ENCODE data around the gene TAL2. TPM values are rescaled to one million over a fixed set of nuclear protein-coding genes. Genes with fewer than 3 reads are reported as not detected.

TAL2 gene
- total and polyA plus RNA-seq, 2 donors (not counting 1 experiment from before 2014, with no cell fraction given), result 0.37 to 7.0 TPM

DNA sequence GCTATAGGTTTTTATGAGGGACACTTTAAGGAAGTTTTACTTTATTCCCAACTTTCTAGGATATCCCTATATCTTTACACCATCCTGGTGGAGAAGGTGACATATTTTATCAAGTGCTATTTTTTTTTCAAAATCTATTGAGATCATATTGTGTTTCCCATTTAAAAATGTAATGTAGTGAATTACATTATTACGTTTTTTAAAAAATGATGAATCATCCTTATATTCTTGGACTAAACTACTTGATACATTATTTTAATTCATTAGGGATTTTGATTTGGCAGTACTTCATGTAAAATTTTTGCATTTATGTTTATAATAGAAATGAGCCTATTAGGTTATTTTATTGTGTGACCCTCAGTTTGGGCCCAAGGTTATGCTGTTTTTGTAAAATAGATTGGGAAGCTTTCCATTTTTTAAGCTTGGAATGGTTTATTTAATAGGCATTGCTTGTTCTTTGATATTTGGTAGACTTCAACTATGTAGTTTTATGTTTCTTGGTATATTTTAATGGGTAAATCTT, 36.2 kb downstream of the TAL2 start:
- peaks cover 61% of the 10 kb centered on the region for H3K79me2 ChIP-seq (ENCODE audit: control insufficient read depth, insufficient read depth, low read length)
- H2AFZ ChIP-seq (ENCODE audit: insufficient read depth, low read depth, low read length, poor library complexity, severe bottlenecking), result no peak overlapping the region
- no peak overlapping the region for H3K4me2 ChIP-seq (replicated peaks; ENCODE audit: low read depth, low read length, poor library complexity, severe bottlenecking)
- peaks cover 0 to 3% (median 0%) of the 10 kb centered on the region in 3 donors for H3K9me3 ChIP-seq (ENCODE audit: control extremely low read depth in 1 of 3, control insufficient read depth in 2 of 3, insufficient read depth in 1 of 3, low read length in 2 of 3)
- POLR2A ChIA-PET, result no interaction called here
- WGBS (ENCODE audit: insufficient coverage), result no CpG with 5 or more reads among the region's 1 CpG
- H3K27me3 Mint-ChIP-seq, result peaks cover 5% of the 10 kb centered on the region
- intact Hi-C loops (cut with micrococcal nuclease), result loop anchor here (10.0 kb wide), 1 partner anchor 774 kb away; the partner anchor contains the start of gene ABCA1
- H4K20me1 ChIP-seq (ENCODE audit: control insufficient read depth, insufficient read depth, low read length, poor library complexity, severe bottlenecking), result peaks cover 13% of the 10 kb centered on the region
- peaks cover 33% of the 10 kb centered on the region for H3K4me1 Mint-ChIP-seq
- H3K4me3 Mint-ChIP-seq, result no peak overlapping the region
- H3K27me3 ChIP-seq (replicated peaks in 1 of 4; ENCODE audit: control extremely low read depth in 1 of 4, control insufficient read depth in 3 of 4, insufficient read depth in 4 of 4, low read length in 3 of 4), result no peaks in the 10 kb centered on the region
- no peaks in the 10 kb centered on the region for H3K9me3 Mint-ChIP-seq (ENCODE audit: insufficient read depth)
- no peak overlapping the region for H3K4me3 ChIP-seq (ENCODE audit: control extremely low read depth in 1 of 5, extremely low read depth in 1 of 5, insufficient read depth in 1 of 5, low read depth in 2 of 5, low read length in 4 of 5)
- DNase-seq (no peak), ATAC-seq (ENCODE audit: low read depth) (no peak)
- TF ChIP-seq EZH2 (IDR thresholded peaks at IDR 0.05; ENCODE audit: borderline replicate concordance, insufficient read depth, low read depth, low read length, poor library complexity, severe bottlenecking), result no peak
- TF ChIP-seq, protein P1, sequence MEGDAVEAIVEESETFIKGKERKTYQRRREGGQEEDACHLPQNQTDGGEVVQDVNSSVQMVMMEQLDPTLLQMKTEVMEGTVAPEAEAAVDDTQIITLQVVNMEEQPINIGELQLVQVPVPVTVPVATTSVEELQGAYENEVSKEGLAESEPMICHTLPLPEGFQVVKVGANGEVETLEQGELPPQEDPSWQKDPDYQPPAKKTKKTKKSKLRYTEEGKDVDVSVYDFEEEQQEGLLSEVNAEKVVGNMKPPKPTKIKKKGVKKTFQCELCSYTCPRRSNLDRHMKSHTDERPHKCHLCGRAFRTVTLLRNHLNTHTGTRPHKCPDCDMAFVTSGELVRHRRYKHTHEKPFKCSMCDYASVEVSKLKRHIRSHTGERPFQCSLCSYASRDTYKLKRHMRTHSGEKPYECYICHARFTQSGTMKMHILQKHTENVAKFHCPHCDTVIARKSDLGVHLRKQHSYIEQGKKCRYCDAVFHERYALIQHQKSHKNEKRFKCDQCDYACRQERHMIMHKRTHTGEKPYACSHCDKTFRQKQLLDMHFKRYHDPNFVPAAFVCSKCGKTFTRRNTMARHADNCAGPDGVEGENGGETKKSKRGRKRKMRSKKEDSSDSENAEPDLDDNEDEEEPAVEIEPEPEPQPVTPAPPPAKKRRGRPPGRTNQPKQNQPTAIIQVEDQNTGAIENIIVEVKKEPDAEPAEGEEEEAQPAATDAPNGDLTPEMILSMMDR (IDR thresholded peaks at IDR 0.05), result no peak
- H3K27ac ChIP-seq (ENCODE audit: low read length in 2 of 2), result no peak overlapping the region
- H3K27ac Mint-ChIP-seq, result no peak overlapping the region
- CTCF ChIA-PET, result interaction anchor here (0.7 kb wide), 1 partner anchor 89 kb away, joined by 3 read pairs; no protein-coding TSS in a partner anchor
- H3K4me1 ChIP-seq (ENCODE audit: control insufficient read depth in 2 of 2, insufficient read depth in 2 of 2, low read length in 2 of 2), result peaks cover 20 to 22% of the 10 kb centered on the region in 2 donors
- H3K9ac ChIP-seq (ENCODE audit: low read length), result no peak overlapping the region
- no peaks in the 10 kb centered on the region for H3K36me3 ChIP-seq (replicated peaks in 1 of 2; ENCODE audit: control extremely low read depth in 1 of 2, control insufficient read depth in 1 of 2, extremely low read depth in 1 of 2, insufficient read depth in 2 of 2, low read length in 1 of 2)

- Histone ChIP-seq H3K4me3 (ENCODE audit: control extremely low read depth in 1 of 5, extremely low read depth in 1 of 5, insufficient read depth in 1 of 5, low read depth in 2 of 5, low read length in 4 of 5) (no peak overlapping the region), H3K9ac (ENCODE audit: low read length) (no peak overlapping the region), H3K9me3 (ENCODE audit: control extremely low read depth in 1 of 3, control insufficient read depth in 2 of 3, insufficient read depth in 1 of 3, low read length in 2 of 3) (peaks cover 0 to 3% (median 0%) of the 10 kb centered on the region in 3 donors), H3K27me3 (replicated peaks in 1 of 4; ENCODE audit: control extremely low read depth in 1 of 4, control insufficient read depth in 3 of 4, insufficient read depth in 4 of 4, low read length in 3 of 4) (no peaks in the 10 kb centered on the region), H2AFZ (ENCODE audit: insufficient read depth, low read depth, low read length, poor library complexity, severe bottlenecking) (no peak overlapping the region), H3K4me1 (ENCODE audit: control insufficient read depth in 2 of 2, insufficient read depth in 2 of 2, low read length in 2 of 2) (peaks cover 9 to 12% of the 10 kb centered on the region in 2 donors), H4K20me1 (ENCODE audit: control insufficient read depth, insufficient read depth, low read length, poor library complexity, severe bottlenecking) (peaks cover 13% of the 10 kb centered on the region), H3K4me2 (replicated peaks; ENCODE audit: low read depth, low read length, poor library complexity, severe bottlenecking) (peak overlapping the region; percentile 1), H3K27ac (ENCODE audit: low read length in 2 of 2) (no peak overlapping the region), H3K79me2 (ENCODE audit: control insufficient read depth, insufficient read depth, low read length) (peaks cover 61% of the 10 kb centered on the region), H3K36me3 (replicated peaks in 1 of 2; ENCODE audit: control extremely low read depth in 1 of 2, control insufficient read depth in 1 of 2, extremely low read depth in 1 of 2, insufficient read depth in 2 of 2, low read length in 1 of 2) (no peaks in the 10 kb centered on the region)
- no peak for ATAC-seq (ENCODE audit: low read depth)
- DNase-seq, result no peak
- no peaks in the 10 kb centered on the region for H3K27me3 Mint-ChIP-seq
- H3K4me1 Mint-ChIP-seq, result peaks cover 22% of the 10 kb centered on the region
- intact Hi-C loops (cut with micrococcal nuclease), result no loop called here
- no peaks in the 10 kb centered on the region for H3K9me3 Mint-ChIP-seq (ENCODE audit: insufficient read depth)
- no peak overlapping the region for H3K27ac Mint-ChIP-seq
- WGBS (ENCODE audit: insufficient coverage), result 0% methylated on average over 1 of the region's 1 CpG
- ChIA-PET POLR2A (no interaction called here), CTCF (interaction anchor here (0.9 to 1.4 kb wide), 3 partner anchors 9 to 44 kb away, joined by 3 to 4 read pairs (median 3); no protein-coding TSS in a partner anchor)
- no peak overlapping the region for H3K4me3 Mint-ChIP-seq
- TF ChIP-seq, protein P1 (IDR thresholded peaks at IDR 0.05), result no peak
- TF ChIP-seq EZH2 (IDR thresholded peaks at IDR 0.05; ENCODE audit: borderline replicate concordance, insufficient read depth, low read depth, low read length, poor library complexity, severe bottlenecking), result no peak
Observed at GRCh38 chr9:105700668-105701067, 38.4 kb downstream of the TAL2 start.

All from B cell (primary cell).